LNCAP (cell line): ENCODE data around the gene GPBAR1.

Source experiments
- CTCF ChIP-seq: fragments of 450-650 bp; IDR thresholded peaks from 2 replicates; pipeline ENCODE4 v1.5.1; 2017; ENCODE audit warnings: mild to moderate bottlenecking

The GPBAR1 gene

GRCh38 chr2:218230882-218231281 is 29.9 kb upstream of the GPBAR1 start:
- no peak for TF ChIP-seq CTCF

GRCh38 chr2:218233543-218233942 is 27.3 kb upstream of the GPBAR1 start:
- no peak for TF ChIP-seq CTCF

GRCh38 chr2:218234521-218234920 is 26.3 kb upstream of the GPBAR1 start:
- no peak for TF ChIP-seq CTCF

GRCh38 chr2:218235017-218235416 is 25.8 kb upstream of the GPBAR1 start:
- TF ChIP-seq CTCF, result no peak

- no peak for TF ChIP-seq CTCF
Observed at GRCh38 chr2:218236829-218237228, 24.0 kb upstream of the GPBAR1 start.

GRCh38 chr2:218238887-218239286 is 21.9 kb upstream of the GPBAR1 start:
- no peak for TF ChIP-seq CTCF

GRCh38 chr2:218244204-218244603 is 16.6 kb upstream of the GPBAR1 start:
- no peak for TF ChIP-seq CTCF

- TF ChIP-seq CTCF, result no peak
Observed at GRCh38 chr2:218244665-218245064, 16.1 kb upstream of the GPBAR1 start.
